D341Med (cell line): ENCODE data around the gene PLAAT4.
"Not testable (repeated sequence)": the region's sequence is repeated elsewhere in the genome, so short reads cannot be mapped to it uniquely, and the experiment has no call there.

Experiments
- DNase-seq: peaks from one replicate; pipeline ENCODE4 v3.0.0; 2012; ENCODE audit warnings: low spot score

PLAAT4 gene

GRCh38 chr11:63547061-63547460, 10.5 kb downstream of the PLAAT4 start:
- DNase-seq: no peak

- DNase-seq: no peak
Observed at GRCh38 chr11:63548178-63548577, 11.6 kb downstream of the PLAAT4 start.

DNA sequence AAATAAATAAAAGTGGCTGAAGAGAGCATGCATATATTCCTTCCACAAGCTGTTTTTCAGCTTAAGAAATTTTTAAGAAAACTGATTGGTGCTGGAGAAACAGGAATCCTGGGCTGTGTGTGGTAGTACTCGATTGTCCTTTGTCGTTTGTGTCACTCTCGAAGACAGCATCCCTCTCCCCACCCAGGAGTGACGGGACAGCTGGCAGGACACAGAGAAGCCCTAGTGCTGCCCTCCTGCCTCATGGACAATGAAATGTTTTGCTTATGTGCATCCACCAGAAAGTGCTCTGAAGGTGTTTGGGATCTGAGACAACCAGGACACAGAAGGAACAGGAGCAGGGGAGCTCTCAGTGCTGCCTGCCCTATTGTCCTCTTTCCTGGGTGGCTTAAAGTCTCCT, 12.8 kb downstream of the PLAAT4 start:
- no peak for DNase-seq

GRCh38 chr11:63550156-63550700, 13.6 kb downstream of the PLAAT4 start:
- DNase-seq: not testable (repeated sequence)

DNA sequence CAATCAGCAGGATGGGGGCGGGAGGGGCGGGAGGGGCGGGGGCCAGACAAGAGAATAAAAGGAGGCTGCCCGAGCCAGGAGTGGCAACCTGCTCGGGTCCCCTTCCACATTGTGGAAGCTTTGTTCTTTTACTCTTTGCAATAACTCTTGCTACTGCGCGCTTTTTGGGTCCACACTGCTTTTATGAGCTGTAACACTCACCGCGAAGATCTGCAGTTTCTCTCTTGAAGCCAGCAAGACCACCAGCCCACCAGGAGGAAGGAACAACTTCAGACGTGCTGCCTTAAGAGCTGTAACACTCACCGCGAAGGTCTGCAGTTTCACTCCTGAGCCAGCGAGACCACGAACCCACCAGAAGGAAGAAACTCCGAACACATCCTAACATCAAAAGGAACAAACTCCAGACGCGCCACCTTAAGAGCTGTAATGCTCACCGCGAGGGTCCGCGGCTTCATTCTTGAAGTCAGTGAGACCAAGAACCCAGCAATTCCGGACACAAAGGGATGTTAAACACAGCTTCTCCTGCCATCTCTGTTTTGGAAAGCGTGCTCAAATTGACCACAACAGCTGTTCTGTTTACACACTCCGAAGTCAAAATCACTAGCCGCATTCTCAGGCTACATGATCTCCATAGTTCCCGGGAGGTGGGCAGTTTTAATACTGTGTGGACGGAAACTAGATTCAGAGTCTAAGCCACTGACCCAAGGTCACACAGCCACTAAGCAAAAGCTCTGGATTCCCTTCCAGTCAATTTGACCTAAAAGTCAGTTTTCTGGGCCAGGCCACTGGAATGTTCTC, 14.7 kb downstream of the PLAAT4 start:
- DNase-seq: no peak

DNA sequence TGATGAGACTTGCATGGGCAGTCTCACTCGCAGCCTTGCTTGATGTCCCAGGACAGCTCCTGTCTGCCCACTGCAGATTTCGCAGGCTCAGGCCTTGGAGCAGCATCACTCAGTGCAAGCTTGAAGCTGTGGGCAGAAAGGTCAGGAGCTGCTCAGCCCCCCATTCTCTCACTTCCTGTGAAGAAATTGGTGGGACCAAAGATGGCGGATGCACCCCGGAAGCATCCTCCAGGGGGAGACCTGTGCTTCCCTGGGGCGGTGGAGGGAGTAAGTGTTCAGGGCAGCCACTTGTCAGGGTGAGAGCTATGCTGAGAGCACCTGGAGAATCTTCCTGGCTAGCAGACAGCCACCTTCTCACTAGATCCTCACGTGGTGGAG, 15.3 kb downstream of the PLAAT4 start:
- DNase-seq: no peak

GRCh38 chr11:63552921-63553320, 16.3 kb downstream of the PLAAT4 start:
- DNase-seq: no peak

- DNase-seq: no peak
Observed at GRCh38 chr11:63553759-63554158, 17.2 kb downstream of the PLAAT4 start.

DNA sequence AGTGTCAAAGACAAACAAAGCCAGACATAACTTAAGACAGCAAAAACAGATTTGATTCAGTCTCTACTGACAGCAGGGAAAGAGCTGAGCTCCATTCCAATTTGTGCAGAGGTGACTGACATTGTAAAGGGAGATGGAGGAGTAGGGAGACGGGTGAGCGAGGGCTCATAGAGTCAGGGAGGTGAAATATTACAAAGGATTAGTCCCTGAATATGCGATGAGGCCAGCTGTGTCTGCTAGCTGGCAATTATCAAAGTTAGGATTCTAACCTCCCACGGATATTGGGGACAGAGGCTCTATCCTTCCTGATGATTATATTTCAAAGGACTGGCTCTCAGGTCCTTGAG, 18.2 kb downstream of the PLAAT4 start:
- DNase-seq: no peak

DNA sequence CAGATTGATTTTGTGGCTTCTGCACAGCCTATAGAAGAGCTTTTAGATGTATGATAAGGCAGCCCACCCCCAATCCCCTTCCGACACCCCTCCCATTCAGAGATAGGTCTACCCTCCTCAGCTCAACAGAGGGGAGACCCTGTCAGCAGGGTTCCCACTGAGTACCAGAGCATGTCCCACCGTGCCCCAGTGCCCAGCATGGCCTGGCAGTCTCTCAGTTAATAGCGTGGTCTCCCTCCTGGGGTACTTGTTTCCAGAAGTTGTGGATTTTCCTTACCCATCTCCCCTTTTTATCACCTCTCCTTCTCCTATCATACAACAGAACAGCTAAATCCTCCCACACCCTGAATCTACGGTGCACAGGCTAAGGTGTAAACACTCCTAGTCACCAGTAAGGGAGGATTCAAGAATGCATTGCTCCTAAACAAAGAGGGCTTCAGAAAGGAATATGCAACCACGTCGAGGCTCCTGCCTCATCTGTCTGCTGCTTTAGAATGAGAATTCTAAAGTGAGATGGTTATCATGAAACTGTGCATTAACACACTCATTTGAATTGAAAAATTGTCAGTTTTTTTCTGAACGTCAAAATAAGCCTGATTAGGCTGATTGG, 19.9 kb downstream of the PLAAT4 start:
- no peak for DNase-seq

DNA sequence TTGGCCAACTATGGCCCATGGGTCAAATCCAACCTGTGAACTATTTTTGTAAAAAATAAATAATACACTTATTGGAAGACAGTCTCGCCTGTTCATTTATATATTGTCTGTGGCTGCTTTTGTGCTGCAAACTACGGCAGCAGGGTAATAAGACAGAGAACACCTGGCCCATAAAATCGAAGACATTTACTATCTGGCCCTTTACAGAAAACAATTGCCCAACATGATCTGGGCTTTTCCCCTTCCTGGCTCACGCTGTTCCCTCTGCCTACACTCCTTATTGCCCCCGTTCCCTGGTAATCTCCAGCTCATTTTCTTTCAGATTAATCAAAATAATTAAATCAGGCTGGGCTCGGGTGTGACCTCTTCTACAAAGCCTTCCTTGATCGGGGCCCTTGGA, 21.0 kb downstream of the PLAAT4 start:
- DNase-seq: no peak

- DNase-seq: no peak
Observed at GRCh38 chr11:63558459-63559157, 22.0 kb downstream of the PLAAT4 start.

DNA sequence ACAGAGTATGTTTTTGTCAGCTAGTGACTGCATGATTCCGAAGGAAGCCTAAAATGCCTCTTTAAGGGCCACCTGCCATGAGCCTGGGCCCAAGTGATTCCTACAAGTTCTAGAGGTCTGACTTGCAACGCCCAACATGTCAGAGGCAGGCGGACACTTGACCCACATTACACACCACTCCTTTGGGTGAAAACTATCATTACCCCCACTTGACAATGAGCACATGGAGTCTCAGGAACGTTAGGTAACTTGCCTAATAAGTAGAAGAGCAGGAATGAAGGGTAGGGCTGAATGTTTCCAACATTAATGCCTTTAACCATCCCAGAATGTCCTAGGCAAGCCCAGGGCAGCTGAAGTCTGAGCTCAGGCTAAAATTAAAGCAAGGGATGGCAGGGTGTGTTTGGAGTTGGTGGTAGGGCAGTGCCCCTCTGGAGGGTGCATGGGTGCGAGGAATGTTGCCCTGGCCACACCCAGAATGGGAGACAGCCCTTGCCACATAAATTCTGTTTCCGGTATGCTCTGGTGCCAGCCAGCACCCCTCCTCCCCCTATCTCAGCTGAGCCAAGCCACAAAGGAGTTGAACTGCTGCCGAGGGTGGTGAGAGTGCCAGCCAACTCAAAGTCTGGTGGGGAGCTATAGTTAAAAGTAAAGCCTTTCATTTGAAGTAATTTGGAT, 24.0 kb downstream of the PLAAT4 start:
- no peak for DNase-seq

GRCh38 chr11:63563201-63564055, 26.8 kb downstream of the PLAAT4 start, which contains the start of gene PLAAT2:
PLAAT2 (minus strand) TSS chr11:63563379; CDS start chr11:63563324, 55 bp downstream.
- DNase-seq: no peak

DNA sequence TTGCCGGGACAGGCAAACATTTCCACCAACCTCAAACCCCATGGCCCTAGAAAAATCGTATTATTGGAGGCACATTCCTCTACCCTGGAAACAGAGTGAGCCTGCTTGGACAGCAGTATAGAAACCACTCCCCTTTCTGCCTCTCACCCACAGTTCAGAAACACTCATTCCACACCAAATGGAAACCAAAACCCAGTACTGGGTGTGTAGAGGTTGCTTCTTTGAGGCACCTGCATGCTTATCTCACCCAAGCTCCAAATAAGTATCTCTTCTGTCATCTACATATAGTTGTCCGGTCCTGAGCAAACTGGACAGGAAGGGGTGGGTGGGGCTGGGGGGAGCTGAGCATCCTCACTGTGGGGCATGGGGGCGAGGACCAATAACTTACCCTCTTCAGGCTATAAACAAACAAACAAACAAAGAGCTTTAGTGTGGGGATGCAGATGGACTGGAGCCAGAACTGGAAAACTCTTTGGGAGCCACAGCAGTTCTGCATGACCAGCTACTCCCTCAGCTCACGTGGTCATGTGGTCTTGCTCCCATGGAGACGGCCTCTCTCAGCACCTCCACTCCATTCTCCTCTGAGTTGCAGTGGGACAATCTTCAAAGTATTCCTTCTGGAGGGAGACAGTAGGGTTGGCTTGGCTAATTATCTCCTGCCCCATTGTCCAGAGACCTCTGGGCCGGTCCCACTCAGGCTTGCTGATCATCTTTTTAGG, 27.6 kb downstream of the PLAAT4 start:
- no peak for DNase-seq

DNA sequence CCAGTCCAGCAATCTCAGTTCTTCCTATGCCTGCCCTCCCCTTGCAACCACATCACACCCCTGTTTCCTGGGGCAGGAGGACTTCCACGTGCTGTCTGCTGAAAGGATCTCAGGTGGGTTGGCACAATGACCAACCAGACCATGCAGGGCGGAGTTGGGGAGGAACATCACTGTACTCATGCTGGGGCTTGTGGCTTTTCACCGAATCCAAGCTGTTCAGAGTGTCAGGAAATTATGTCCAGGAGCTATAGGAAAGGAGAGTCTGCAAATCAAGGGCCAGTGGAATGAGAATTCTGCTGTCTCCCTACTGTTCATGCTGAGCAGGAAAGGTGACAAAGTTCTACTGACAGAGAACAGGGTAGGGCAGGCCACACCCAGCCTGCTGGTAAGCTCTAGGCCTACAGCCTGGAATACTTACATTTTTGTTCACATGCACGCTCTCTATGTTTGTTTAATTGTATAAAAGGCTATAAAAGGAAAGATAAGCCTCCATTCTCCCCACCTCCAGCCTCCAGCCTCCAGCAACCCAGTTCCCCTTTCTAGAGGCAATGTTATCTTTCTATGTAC, 28.3 kb downstream of the PLAAT4 start:
- DNase-seq: no peak

DNA sequence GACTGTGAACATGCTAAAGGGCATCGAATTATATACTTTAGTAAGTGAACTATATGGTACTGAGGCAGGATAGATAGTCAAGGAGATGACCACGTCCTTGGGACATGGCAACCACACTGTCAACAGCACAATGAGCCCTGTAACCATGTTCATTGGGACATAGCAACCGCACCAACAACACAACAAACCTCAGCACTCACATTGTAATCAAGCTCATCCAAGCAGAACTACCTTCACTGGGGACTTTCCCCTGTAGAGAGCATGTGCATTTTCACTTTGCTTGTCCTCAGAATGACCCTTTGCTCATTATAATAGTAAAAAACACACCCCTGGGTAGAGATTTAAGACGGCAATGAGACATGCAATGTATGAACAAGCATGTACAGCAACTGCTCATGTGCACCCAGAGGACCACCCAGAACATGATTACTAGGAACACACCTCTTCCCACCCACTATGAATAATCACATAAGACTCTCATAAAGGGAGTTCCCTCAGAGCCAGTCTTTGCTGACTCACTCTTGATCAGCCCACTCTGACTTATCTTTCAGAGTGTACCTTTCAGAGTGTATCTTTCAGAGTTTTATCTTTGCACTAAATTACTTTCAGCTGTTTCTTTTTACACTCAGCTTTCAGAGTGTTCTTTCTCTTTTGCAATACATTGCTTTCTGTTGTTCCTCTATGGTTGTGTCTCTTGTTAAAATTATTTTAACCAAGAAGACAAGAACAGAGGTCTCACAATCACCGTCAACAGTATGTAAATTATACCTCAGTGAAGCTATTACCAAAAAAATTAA, 30.6 kb downstream of the PLAAT4 start:
- no peak for DNase-seq

GRCh38 chr11:63569570-63569969, 33.0 kb downstream of the PLAAT4 start:
- DNase-seq: no peak

DNA sequence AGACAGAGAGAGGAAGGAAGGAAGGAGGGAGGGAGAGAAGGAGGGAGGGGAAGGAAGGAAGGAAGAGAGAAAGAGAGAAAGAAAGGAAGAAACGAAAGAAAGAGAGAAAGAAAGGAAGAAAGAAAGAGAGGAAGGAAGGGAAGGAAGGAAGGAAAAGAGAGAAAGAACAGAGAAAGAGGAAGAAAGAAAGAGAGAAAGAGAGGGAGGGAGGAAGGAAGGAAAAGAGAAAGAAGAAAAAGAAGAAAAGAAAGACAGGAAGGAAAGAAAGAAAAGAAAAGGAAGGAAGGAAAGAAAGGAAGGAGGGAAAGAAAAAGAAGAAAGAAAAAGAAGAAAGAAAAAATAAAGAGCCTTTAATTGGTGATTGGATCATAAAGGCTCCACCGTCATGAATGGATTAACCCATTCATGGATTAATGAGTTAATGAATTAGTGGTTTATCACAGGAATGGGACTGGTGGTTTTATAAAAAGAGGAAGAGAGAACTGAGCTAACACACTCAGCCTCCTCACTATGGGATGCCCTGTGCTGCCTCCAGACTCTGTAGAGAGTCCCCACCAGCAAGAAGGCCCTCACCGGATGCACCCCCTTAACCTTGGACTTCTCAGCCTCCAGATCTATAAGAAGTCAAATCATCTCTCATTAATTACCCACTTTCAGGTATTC, 35.5 kb downstream of the PLAAT4 start:
- no peak for DNase-seq
